Caco-2 (cell line): ENCODE results near the gene FUBP3. TPM values are rescaled to one million over a fixed set of nuclear protein-coding genes. Genes with fewer than 3 reads are reported as not detected.

Experiments used
- BruUV-seq: library from RNA; stranded (reverse); fragments of 400-500 nt; replicated peaks from 2 replicates; lab custom pipeline; 2021; lab: Mats Ljungman, UMichigan
- CTCF ChIA-PET: fragments of 300-600 bp; sonication (Branson Sonifier 250); formaldehyde crosslinking; loops from one replicate; lab custom pipeline; 2022; ENCODE audit warnings: antibody characterized with exemption; lab: Charles Lee
- POLR2A ChIA-PET: fragments of 300-600 bp; sonication (Branson Sonifier 250); formaldehyde crosslinking; loops from one replicate; lab custom pipeline; 2022; ENCODE audit warnings: antibody characterized with exemption; lab: Charles Lee
- DNase-seq, 2 experiments: peaks; one replicate each; pipeline versions ENCODE4 v3.0.0 to v3.0.0-alpha.2; 2020 to 2022
- H3K27me3 ChIP-seq: replicated peaks from 2 replicates; pipeline ENCODE4 v1.6.0; 2011; ENCODE audit warnings: low read length; ENCODE audit not compliant: control insufficient read depth, insufficient read depth
- H3K36me3 ChIP-seq: 2 replicates; pipeline ENCODE4 v1.5.1; 2011; ENCODE audit warnings: low read length; ENCODE audit not compliant: control insufficient read depth, insufficient read depth
- H3K4me1 ChIP-seq: fragments of 250-450 bp; sonication (Bioruptor Pico); 2 replicates; pipeline ENCODE4 v1.5.1; 2020; ENCODE audit warnings: mild to moderate bottlenecking
- H3K4me3 ChIP-seq: 2 replicates; pipeline ENCODE4 v1.5.1; 2011; ENCODE audit warnings: low read depth, mild to moderate bottlenecking, control low read depth, low read length
- H3K9me3 ChIP-seq: fragments of 250-450 bp; sonication (Bioruptor Pico); 2 replicates; pipeline ENCODE4 v1.5.1; 2020; ENCODE audit warnings: mild to moderate bottlenecking, moderate library complexity
- H3K27ac Mint-ChIP-seq: one replicate; pipeline ENCODE4 v1.8.0; 2022; ENCODE audit warnings: mixed read lengths; ENCODE audit not compliant: unreplicated experiment
- H3K27me3 Mint-ChIP-seq: one replicate; pipeline ENCODE4 v1.8.0; 2022; ENCODE audit warnings: mixed read lengths; ENCODE audit not compliant: insufficient read depth, unreplicated experiment
- H3K36me3 Mint-ChIP-seq: one replicate; pipeline ENCODE4 v1.8.0; 2022; ENCODE audit warnings: mild to moderate bottlenecking, mixed read lengths; ENCODE audit not compliant: insufficient read depth, unreplicated experiment
- H3K4me1 Mint-ChIP-seq: one replicate; pipeline ENCODE4 v1.8.0; 2022; ENCODE audit warnings: low read depth, mixed read lengths; ENCODE audit not compliant: unreplicated experiment
- H3K4me3 Mint-ChIP-seq: one replicate; pipeline ENCODE4 v1.8.0; 2022; ENCODE audit warnings: mild to moderate bottlenecking, moderate library complexity, mixed read lengths; ENCODE audit not compliant: unreplicated experiment
- H3K9me3 Mint-ChIP-seq: one replicate; pipeline ENCODE4 v1.8.0; 2022; ENCODE audit warnings: mixed read lengths; ENCODE audit not compliant: unreplicated experiment
- intact Hi-C: fragments of 100-400 bp; cut with micrococcal nuclease; formaldehyde crosslinking; loops from one replicate; pipeline ENCODE4 v1.10.0; 2022; ENCODE audit not compliant: unreplicated experiment
- microRNA-seq: library from miRNA; unstranded; fragments of <30 nt; microRNA quantifications from one replicate; pipeline ENCODE4 v1.2.0, GENCODE V29; 2022
- total RNA-seq: library from RNA; stranded (reverse); gene quantifications from 2 replicates; pipeline ENCODE4 v1.2.3, GENCODE V29; 2022
- TF ChIP-seq, protein P1 (sequence below), 2 experiments: fragments of 200-600 bp in 1 of 2; IDR thresholded peaks; 1 replicate in 1 of 2; 2 replicates in 1 of 2; pipeline versions ENCODE4 v1.5.1 to v1.8.0; 2011 to 2022; ENCODE audit warnings: antibody characterized with exemption in 1 of 2, control low read depth in 1 of 2, inconsistent platforms in 1 of 2, low read depth in 1 of 2, low read length in 1 of 2, mild to moderate bottlenecking in 1 of 2, moderate library complexity in 1 of 2; ENCODE audit not compliant: insufficient read depth in 1 of 2, severe bottlenecking in 1 of 2, unreplicated experiment in 1 of 2

The FUBP3 gene
- total RNA-seq, 1 experiment from 2014 or later = 76.1 TPM

DNA sequence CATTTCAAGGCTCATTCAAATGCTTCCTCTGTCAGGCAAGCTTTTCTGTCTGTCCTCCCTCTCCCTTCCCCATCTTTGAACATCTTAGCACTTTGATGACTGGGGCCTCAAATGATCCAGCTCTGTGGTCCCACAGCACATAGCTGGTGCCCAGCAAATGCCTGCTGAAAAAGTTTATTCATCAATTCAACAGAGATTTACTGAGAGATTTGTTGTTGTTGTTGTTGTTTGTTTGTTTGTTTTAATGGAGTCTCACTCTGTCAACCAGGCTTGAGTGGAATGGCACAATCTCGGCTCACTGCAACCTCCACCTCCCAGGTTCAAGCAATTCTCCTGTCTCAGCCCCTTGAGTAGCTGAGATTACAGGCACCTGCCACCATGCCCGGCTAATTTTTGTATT is 108.2 kb downstream of the FUBP3 start:
- Histone ChIP-seq H3K9me3 (peaks cover 8% of the 10 kb centered on the region; the same call in 1 of the 2 replicates), H3K4me3 (no peak overlapping the region), H3K36me3 (no peaks in the 10 kb centered on the region), H3K27me3 (no peaks in the 10 kb centered on the region), H3K4me1 (peaks cover 7% of the 10 kb centered on the region)
- H3K9me3 Mint-ChIP-seq = no peaks in the 10 kb centered on the region
- peaks cover 7% of the 10 kb centered on the region for H3K4me1 Mint-ChIP-seq
- H3K36me3 Mint-ChIP-seq = peaks cover 13% of the 10 kb centered on the region
- no TSS peak for BruUV-seq
- no peak overlapping the region for H3K27ac Mint-ChIP-seq
- no peak for DNase-seq
- H3K4me3 Mint-ChIP-seq = no peak overlapping the region
- H3K27me3 Mint-ChIP-seq = no peaks in the 10 kb centered on the region
- ChIA-PET CTCF (no interaction called here), POLR2A (no interaction called here)
- TF ChIP-seq, protein P1, sequence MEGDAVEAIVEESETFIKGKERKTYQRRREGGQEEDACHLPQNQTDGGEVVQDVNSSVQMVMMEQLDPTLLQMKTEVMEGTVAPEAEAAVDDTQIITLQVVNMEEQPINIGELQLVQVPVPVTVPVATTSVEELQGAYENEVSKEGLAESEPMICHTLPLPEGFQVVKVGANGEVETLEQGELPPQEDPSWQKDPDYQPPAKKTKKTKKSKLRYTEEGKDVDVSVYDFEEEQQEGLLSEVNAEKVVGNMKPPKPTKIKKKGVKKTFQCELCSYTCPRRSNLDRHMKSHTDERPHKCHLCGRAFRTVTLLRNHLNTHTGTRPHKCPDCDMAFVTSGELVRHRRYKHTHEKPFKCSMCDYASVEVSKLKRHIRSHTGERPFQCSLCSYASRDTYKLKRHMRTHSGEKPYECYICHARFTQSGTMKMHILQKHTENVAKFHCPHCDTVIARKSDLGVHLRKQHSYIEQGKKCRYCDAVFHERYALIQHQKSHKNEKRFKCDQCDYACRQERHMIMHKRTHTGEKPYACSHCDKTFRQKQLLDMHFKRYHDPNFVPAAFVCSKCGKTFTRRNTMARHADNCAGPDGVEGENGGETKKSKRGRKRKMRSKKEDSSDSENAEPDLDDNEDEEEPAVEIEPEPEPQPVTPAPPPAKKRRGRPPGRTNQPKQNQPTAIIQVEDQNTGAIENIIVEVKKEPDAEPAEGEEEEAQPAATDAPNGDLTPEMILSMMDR (IDR thresholded peaks at IDR 0.05; ENCODE audit: insufficient read depth in 1 of 2, low read depth in 1 of 2, low read length in 1 of 2, severe bottlenecking in 1 of 2, unreplicated experiment in 1 of 2) = no peak
- intact Hi-C loops = no loop called here

Small RNA genes within 50 kb of the gene (microRNA-seq; reads per million reads assigned to microRNA genes)
- gene MIR6856 = not detected

Other genes with a start within 250 kb of the FUBP3 start
- gene ASS1, start 134.6 kb upstream of the FUBP3 start, total RNA-seq = 76.9 and 118 TPM in 2 replicates
- gene PRDM12, start 85.0 kb downstream of the FUBP3 start, total RNA-seq = 0.32 and 0.34 TPM in 2 replicates
- gene EXOSC2, start 114.2 kb downstream of the FUBP3 start, total RNA-seq = 59.1 and 68.4 TPM in 2 replicates